Ovary (tissue), 3 donors: Measurements from ENCODE around the gene CIAO3.

Experiments used
- CTCF ChIP-seq, 3 donors: fragments of 450-650 bp in 2 of 3; fragments of 200-600 bp in 1 of 3; IDR thresholded peaks; one replicate each; pipeline versions ENCODE4 v1.5.1 to v1.8.0; 2016 to 2022; ENCODE audit warnings: antibody characterized with exemption in 3 of 3, mild to moderate bottlenecking in 1 of 3
- EP300 ChIP-seq: sonication (generic); formaldehyde crosslinking; IDR thresholded peaks from one replicate; pipeline ENCODE4 v1.6.1; 2017; ENCODE audit warnings: antibody characterized with exemption
- POLR2A ChIP-seq: fragments of 450-650 bp; IDR thresholded peaks from one replicate; pipeline ENCODE4 v1.6.1; 2017; ENCODE audit warnings: antibody characterized with exemption, mild to moderate bottlenecking, moderate library complexity
- donor health status: DM: no; HTN: no; CAD: no.

DNA sequence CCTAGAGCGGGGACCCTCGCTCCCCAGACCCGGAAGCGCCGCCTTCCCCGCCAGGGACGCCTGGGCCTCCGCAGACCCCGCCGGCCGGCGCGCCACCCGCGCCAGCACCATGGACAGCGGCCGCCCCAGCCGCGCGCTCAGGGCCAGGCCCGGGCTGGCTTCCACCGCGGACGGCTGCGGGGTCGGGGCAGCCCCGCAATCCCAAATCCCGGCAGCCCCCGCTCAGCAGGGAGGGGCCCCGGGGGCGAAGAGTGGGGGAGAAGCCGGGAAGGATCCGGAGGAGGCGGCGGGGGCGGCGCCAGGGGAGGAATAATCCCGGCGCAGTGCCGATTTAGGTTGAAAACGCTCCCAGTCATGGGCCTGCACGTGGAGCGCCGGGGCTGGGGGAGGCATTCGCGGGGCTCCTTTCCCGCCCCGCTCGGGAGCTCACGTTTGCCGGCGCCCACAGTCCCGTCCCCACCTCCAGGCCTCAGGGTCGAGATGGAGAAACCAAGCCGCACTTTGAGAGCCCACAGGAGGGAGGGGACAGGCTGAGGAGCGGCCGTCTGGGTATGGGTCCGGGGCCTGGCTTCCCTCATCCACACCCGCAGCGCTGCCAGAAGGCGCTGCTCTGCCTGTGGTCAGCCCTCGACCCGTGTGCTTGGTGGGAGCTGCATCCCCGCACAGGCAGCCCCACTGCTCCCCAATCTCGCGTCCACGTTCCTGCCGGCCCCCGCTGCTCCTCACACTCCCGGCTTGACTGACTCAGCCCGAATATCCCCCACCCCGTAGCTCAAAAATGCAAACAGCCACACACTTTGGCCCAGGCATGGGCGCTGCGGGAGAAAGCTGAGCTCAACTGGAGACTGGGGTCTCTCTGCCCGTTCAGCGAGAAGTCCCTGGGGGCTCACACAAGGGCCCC is 39.9 kb downstream of the CIAO3 start:
- TF ChIP-seq POLR2A (no peak), CTCF (IDR thresholded peaks at IDR 0.05) (no peak), EP300 (no peak)
